Caco-2 (cell line): ENCODE measurements around the gene RGS19. TPM values are rescaled to one million over a fixed set of nuclear protein-coding genes. Genes with fewer than 3 reads are reported as not detected.

ENCODE experiments used
- BruUV-seq: library from RNA; stranded (reverse); fragments of 400-500 nt; replicated peaks from 2 replicates; lab custom pipeline; 2021; lab: Mats Ljungman, UMichigan
- CTCF ChIA-PET: fragments of 300-600 bp; sonication (Branson Sonifier 250); formaldehyde crosslinking; loops from one replicate; lab custom pipeline; 2022; ENCODE audit warnings: antibody characterized with exemption; lab: Charles Lee
- POLR2A ChIA-PET: fragments of 300-600 bp; sonication (Branson Sonifier 250); formaldehyde crosslinking; loops from one replicate; lab custom pipeline; 2022; ENCODE audit warnings: antibody characterized with exemption; lab: Charles Lee
- DNase-seq, 2 experiments: peaks; one replicate each; pipeline versions ENCODE4 v3.0.0 to v3.0.0-alpha.2; 2020 to 2022
- H3K27me3 ChIP-seq: replicated peaks from 2 replicates; pipeline ENCODE4 v1.6.0; 2011; ENCODE audit warnings: low read length; ENCODE audit not compliant: control insufficient read depth, insufficient read depth
- H3K36me3 ChIP-seq: 2 replicates; pipeline ENCODE4 v1.5.1; 2011; ENCODE audit warnings: low read length; ENCODE audit not compliant: control insufficient read depth, insufficient read depth
- H3K4me1 ChIP-seq: fragments of 250-450 bp; sonication (Bioruptor Pico); 2 replicates; pipeline ENCODE4 v1.5.1; 2020; ENCODE audit warnings: mild to moderate bottlenecking
- H3K4me3 ChIP-seq: 2 replicates; pipeline ENCODE4 v1.5.1; 2011; ENCODE audit warnings: low read depth, mild to moderate bottlenecking, control low read depth, low read length
- H3K9me3 ChIP-seq: fragments of 250-450 bp; sonication (Bioruptor Pico); 2 replicates; pipeline ENCODE4 v1.5.1; 2020; ENCODE audit warnings: mild to moderate bottlenecking, moderate library complexity
- H3K27ac Mint-ChIP-seq: one replicate; pipeline ENCODE4 v1.8.0; 2022; ENCODE audit warnings: mixed read lengths; ENCODE audit not compliant: unreplicated experiment
- H3K27me3 Mint-ChIP-seq: one replicate; pipeline ENCODE4 v1.8.0; 2022; ENCODE audit warnings: mixed read lengths; ENCODE audit not compliant: insufficient read depth, unreplicated experiment
- H3K36me3 Mint-ChIP-seq: one replicate; pipeline ENCODE4 v1.8.0; 2022; ENCODE audit warnings: mild to moderate bottlenecking, mixed read lengths; ENCODE audit not compliant: insufficient read depth, unreplicated experiment
- H3K4me1 Mint-ChIP-seq: one replicate; pipeline ENCODE4 v1.8.0; 2022; ENCODE audit warnings: low read depth, mixed read lengths; ENCODE audit not compliant: unreplicated experiment
- H3K4me3 Mint-ChIP-seq: one replicate; pipeline ENCODE4 v1.8.0; 2022; ENCODE audit warnings: mild to moderate bottlenecking, moderate library complexity, mixed read lengths; ENCODE audit not compliant: unreplicated experiment
- H3K9me3 Mint-ChIP-seq: one replicate; pipeline ENCODE4 v1.8.0; 2022; ENCODE audit warnings: mixed read lengths; ENCODE audit not compliant: unreplicated experiment
- CTCF ChIP-seq, 2 experiments: fragments of 200-600 bp in 1 of 2; IDR thresholded peaks; 1 replicate in 1 of 2; 2 replicates in 1 of 2; pipeline versions ENCODE4 v1.5.1 to v1.8.0; 2011 to 2022; ENCODE audit warnings: antibody characterized with exemption in 1 of 2, control low read depth in 1 of 2, inconsistent platforms in 1 of 2, low read depth in 1 of 2, low read length in 1 of 2, mild to moderate bottlenecking in 1 of 2, moderate library complexity in 1 of 2; ENCODE audit not compliant: insufficient read depth in 1 of 2, severe bottlenecking in 1 of 2, unreplicated experiment in 1 of 2
- intact Hi-C: fragments of 100-400 bp; cut with micrococcal nuclease; formaldehyde crosslinking; loops from one replicate; pipeline ENCODE4 v1.10.0; 2022; ENCODE audit not compliant: unreplicated experiment
- total RNA-seq: library from RNA; stranded (reverse); gene quantifications from 2 replicates; pipeline ENCODE4 v1.2.3, GENCODE V29; 2022

Gene RGS19
- total RNA-seq, 1 experiment from 2014 or later = 29.3 TPM

DNA sequence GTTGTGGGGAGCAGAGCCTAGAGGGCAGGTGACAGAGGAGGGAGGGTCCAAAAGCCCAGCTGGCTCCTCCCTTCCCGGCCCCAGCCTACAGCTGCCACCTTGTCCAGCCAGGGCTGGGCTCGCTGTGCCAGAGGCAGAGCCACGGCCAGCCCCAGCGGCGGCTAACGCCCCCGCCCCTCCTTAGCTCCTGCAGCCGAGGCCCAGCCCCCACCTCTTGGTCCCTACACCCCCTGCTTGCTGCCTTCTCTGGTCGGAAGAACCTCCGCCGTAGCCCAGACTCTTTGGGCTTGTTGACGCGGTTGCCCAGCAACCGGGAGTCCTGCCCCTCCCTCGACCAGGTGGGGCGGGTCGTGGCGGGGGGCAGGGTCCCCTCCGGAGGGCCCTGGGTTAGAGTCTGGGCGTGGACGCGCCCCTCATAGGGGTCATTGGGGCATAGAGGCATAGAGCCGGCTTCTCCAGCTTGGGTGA lies 5.4 kb upstream of the RGS19 start:
- Histone ChIP-seq H3K36me3 (no peaks in the 10 kb centered on the region), H3K27me3 (peaks cover 4% of the 10 kb centered on the region), H3K4me3 (no peak overlapping the region), H3K4me1 (peaks cover 25% of the 10 kb centered on the region), H3K9me3 (no peaks in the 10 kb centered on the region)
- Mint-ChIP-seq H3K36me3 (peaks cover 12% of the 10 kb centered on the region), H3K27me3 (peaks cover 29% of the 10 kb centered on the region), H3K9me3 (no peaks in the 10 kb centered on the region), H3K4me1 (peaks cover 16% of the 10 kb centered on the region), H3K27ac (no peak overlapping the region), H3K4me3 (peak overlapping the region; percentile 85)
- no TSS peak for BruUV-seq
- DNase-seq = no peak
- no peak for TF ChIP-seq CTCF (IDR thresholded peaks at IDR 0.05; ENCODE audit: insufficient read depth in 1 of 2, low read depth in 1 of 2, low read length in 1 of 2, severe bottlenecking in 1 of 2, unreplicated experiment in 1 of 2)
- ChIA-PET POLR2A (interaction anchor here (0.8 kb wide), 1 partner anchor 22 kb away, joined by 3 read pairs; the partner anchor contains the start of gene TCEA2), CTCF (interaction anchor here (0.5 to 3.8 kb wide), 5 partner anchors 14 to 570 kb away, joined by 3 to 49 read pairs (median 8); partner anchors contain the start of gene TCEA2)
- intact Hi-C loops = no loop called here

DNA sequence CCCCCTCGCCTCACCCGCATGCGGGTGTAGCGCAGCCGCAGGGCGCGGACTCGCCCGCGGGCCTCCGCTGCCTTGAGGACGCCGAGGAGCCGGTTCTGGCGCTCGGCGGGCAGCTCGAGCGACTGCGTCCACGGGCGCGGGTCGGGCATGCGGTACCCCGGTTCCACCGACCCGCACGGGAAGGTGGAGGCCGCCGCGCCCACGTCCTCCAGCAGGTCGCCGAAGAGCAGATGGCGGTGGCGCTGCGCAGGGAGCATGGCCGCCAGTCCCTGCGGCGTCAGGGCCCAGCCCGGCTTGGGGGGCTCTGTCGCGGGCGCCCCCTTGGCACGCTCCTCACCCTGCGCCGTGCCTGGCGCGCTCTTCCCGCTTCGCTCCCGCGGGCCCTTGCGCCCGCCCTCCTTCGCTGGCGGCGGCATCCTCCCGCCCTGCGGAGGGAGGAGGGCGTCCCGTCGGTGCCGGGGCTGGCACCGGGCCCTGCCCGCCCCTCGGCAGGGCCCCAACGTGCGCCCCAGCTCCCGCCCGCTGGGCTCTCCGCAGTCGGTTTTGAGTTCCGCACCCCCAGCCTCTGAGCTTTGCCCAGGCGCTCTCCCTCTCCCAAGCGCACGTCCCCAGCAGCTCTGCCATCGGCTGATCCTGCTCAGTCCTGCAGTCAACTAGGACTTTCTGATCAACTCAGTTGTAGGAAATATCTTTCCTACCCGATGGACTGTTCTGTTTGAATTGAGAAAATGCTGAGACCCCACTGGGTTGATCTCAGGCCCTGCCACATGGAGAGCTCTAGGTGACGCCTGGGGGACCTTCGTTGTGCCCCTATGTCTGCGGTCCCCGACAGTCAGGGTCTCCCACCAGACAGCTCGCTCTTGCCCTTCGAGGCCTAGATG lies 4.7 kb upstream of the RGS19 start, which contains the start of gene LKAAEAR1:
Gene LKAAEAR1, minus strand, starts transcription at position 595 of the 881 bp plus-strand sequence. Its CDS starts 179 bp downstream, at position 416.
- DNase-seq = no peak
- H3K27ac Mint-ChIP-seq = no peak within 1 kb of the TSS

More for the DNA sequence above, 4.7 kb upstream of the RGS19 start, which contains the start of gene LKAAEAR1:
- peak within 1 kb of the TSS; percentile 85 for H3K4me3 Mint-ChIP-seq
- peaks cover 25% of the 10 kb centered on the region for H3K4me1 ChIP-seq
- peak within 1 kb of the TSS; percentile 63 for H3K4me3 ChIP-seq
- POLR2A ChIA-PET = interaction anchor here (0.8 kb wide), 1 partner anchor 21 kb away, joined by 3 read pairs; the partner anchor contains the start of gene TCEA2
- TF ChIP-seq CTCF (IDR thresholded peaks at IDR 0.05; ENCODE audit: insufficient read depth in 1 of 2, low read depth in 1 of 2, low read length in 1 of 2, severe bottlenecking in 1 of 2, unreplicated experiment in 1 of 2) = no peak
- no TSS peak for BruUV-seq
- peaks cover 12% of the 10 kb centered on the region for H3K36me3 Mint-ChIP-seq
- H3K27me3 Mint-ChIP-seq = peaks cover 24% of the 10 kb centered on the region
- no peaks in the 10 kb centered on the region for H3K36me3 ChIP-seq
- intact Hi-C loops = loop anchor here (1.0 kb wide), 1 partner anchor 36 kb away; no protein-coding TSS in a partner anchor
- H3K9me3 ChIP-seq = no peaks in the 10 kb centered on the region
- H3K9me3 Mint-ChIP-seq = no peaks in the 10 kb centered on the region
- H3K27me3 ChIP-seq = peaks cover 4% of the 10 kb centered on the region
- CTCF ChIA-PET = interaction anchor here (0.6 to 3.8 kb wide), 25 partner anchors 9 to 587 kb away, joined by 3 to 49 read pairs (median 4); partner anchors contain the start of genes PCMTD2, PRPF6, SAMD10 and TCEA2
- peaks cover 18% of the 10 kb centered on the region for H3K4me1 Mint-ChIP-seq
